ENCODE results near the gene PLCH1.

DNA sequence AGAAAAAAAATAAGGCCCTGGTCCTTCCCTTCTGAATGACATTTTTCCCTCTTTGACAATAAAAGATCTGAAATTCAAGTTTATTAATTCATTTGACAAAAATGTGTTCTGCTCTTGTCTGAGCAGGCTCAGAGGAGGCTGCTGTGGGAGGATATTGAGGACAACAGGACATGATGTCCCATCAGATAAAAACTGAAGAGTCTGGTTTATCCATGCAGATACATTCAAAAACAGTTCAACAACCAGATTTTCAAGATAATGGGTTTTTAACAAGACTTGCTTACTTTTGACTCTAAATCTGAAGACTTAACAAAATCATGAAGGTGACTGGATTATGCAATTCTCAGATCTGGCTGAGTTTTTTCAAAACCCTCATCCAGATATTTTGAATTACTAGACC is 414.5 kb downstream of the PLCH1 start:
- no peak for TF ChIP-seq NR2F2 (IDR thresholded peaks at IDR 0.05)
- no peak for TF ChIP-seq CTCF (IDR thresholded peaks at IDR 0.05; ENCODE audit: low read depth, low read length, missing input control)
